HepG2 (cell line): ENCODE results near the gene ALK. TPM values are rescaled to one million over a fixed set of nuclear protein-coding genes. Genes with fewer than 3 reads are reported as not detected.

Source experiments
- ATAC-seq: fragments of 200-7000 bp; cut with Tn5 transposase; 3 replicates; pipeline ENCODE4 v1.9.1; 2020; ENCODE audit warnings: mild to moderate bottlenecking, moderate library complexity
- BruUV-seq: library from RNA; stranded (reverse); fragments of 400-500 nt; replicated peaks from 2 replicates; lab custom pipeline; 2021; lab: Mats Ljungman, UMichigan
- CTCF ChIA-PET: fragments of 300-600 bp; formaldehyde crosslinking; extraction: SDS; loops from one replicate; lab custom pipeline; 2021; ENCODE audit warnings: low total read pairs, inconsistent platforms, low intra/inter-chr PET ratio; lab: Yijun Ruan, JAX
- POLR2A ChIA-PET: fragments of 350-600 bp; sonication (Branson Sonifier 250); formaldehyde crosslinking; loops from one replicate; lab custom pipeline; 2020; ENCODE audit warnings: antibody characterized with exemption, inconsistent platforms; lab: Yijun Ruan, JAX
- DNase-seq: peaks from one replicate; pipeline ENCODE4 v3.0.0-alpha.2; 2015; ENCODE audit warnings: low spot score
- FAIRE-seq: peaks from 3 replicates; lab custom pipeline; 2011; peaks lifted over from hg19 to GRCh38; lab: Jason Lieb, UNC
- H2AFZ ChIP-seq: one replicate; pipeline ENCODE4 v1.6.1; 2011; ENCODE audit warnings: low read length, inconsistent platforms
- H3K27ac ChIP-seq: fragments of 300-600 bp; 3 replicates; pipeline ENCODE4 v1.8.0; 2011; ENCODE audit warnings: mixed run types, mild to moderate bottlenecking, mixed read lengths, low read length, inconsistent platforms; ENCODE audit not compliant: insufficient read depth; ENCODE audit errors: extremely low read length
- H3K27me3 ChIP-seq, 2 experiments: fragments of 200-600 bp in 1 of 2; 2 replicates in 1 of 2; 3 replicates in 1 of 2; pipeline versions ENCODE4 v1.6.0 to v1.8.0; 2011; ENCODE audit warnings: low read length in 2 of 2, mild to moderate bottlenecking in 2 of 2, moderate library complexity in 2 of 2, inconsistent platforms in 1 of 2; ENCODE audit not compliant: insufficient read depth in 2 of 2, control insufficient read depth in 1 of 2
- H3K36me3 ChIP-seq, 2 experiments: fragments of 200-600 bp in 1 of 2; replicated peaks in 1 of 2; 2 replicates in 1 of 2; 3 replicates in 1 of 2; pipeline versions ENCODE4 v1.5.1 to v1.8.0; 2011; ENCODE audit warnings: low read length in 2 of 2, inconsistent platforms in 1 of 2; ENCODE audit not compliant: insufficient read depth in 2 of 2, control insufficient read depth in 1 of 2
- H3K4me1 ChIP-seq: 2 replicates; pipeline ENCODE4 v1.5.1; 2012; ENCODE audit warnings: low read length, inconsistent platforms; ENCODE audit not compliant: insufficient read depth
- H3K4me2 ChIP-seq: 2 replicates; pipeline ENCODE4 v1.6.0; 2011; ENCODE audit warnings: low read depth, low read length, inconsistent platforms
- H3K4me3 ChIP-seq, 3 experiments: fragments of 200-600 bp in 1 of 3; sonication (generic), shearing (Covaris generic) in 1 of 3; replicated peaks in 1 of 3; 2 replicates each; pipeline ENCODE4 v1.5.1; 2011 to 2016; ENCODE audit warnings: low read length in 3 of 3, inconsistent platforms in 2 of 3, low read depth in 2 of 3, mild to moderate bottlenecking in 2 of 3, control low read depth in 1 of 3, mixed read lengths in 1 of 3; ENCODE audit not compliant: insufficient read depth in 1 of 3
- H3K79me2 ChIP-seq: one replicate; pipeline ENCODE4 v1.6.1; 2011; ENCODE audit warnings: low read length, inconsistent platforms; ENCODE audit not compliant: insufficient read depth
- H3K9ac ChIP-seq: 2 replicates; pipeline ENCODE4 v1.6.0; 2011; ENCODE audit warnings: mild to moderate bottlenecking, low read depth, low read length, inconsistent platforms; ENCODE audit not compliant: insufficient read depth
- H3K9me3 ChIP-seq: 2 replicates; pipeline ENCODE4 v1.5.1; 2012; ENCODE audit warnings: mild to moderate bottlenecking, low read length
- H4K20me1 ChIP-seq: 2 replicates; pipeline ENCODE4 v1.6.0; 2011; ENCODE audit warnings: inconsistent platforms, mild to moderate bottlenecking, low read length, moderate library complexity; ENCODE audit not compliant: insufficient read depth
- EED ChIP-seq: sonication (generic); formaldehyde crosslinking; IDR thresholded peaks from 2 replicates; pipeline ENCODE4 v1.5.0; 2020; ENCODE audit warnings: mild to moderate bottlenecking, missing genetic modification reagents
- GATA4 ChIP-seq: sonication (generic); IDR thresholded peaks from 2 replicates; pipeline ENCODE4 v1.6.1; 2016; ENCODE audit warnings: antibody characterized with exemption, low read depth, borderline replicate concordance
- HNRNPH1 ChIP-seq: fragments of 200-400 bp; formaldehyde crosslinking; optimal IDR thresholded peaks from 2 replicates; pipeline ENCODE3; 2017; ENCODE audit warnings: mild to moderate bottlenecking, low read depth, low read length
- NONO ChIP-seq, 2 experiments: fragments of 450-650 bp in 1 of 2; sonication (generic) in 1 of 2; formaldehyde crosslinking in 1 of 2; IDR thresholded peaks in 1 of 2; conservative IDR thresholded peaks in 1 of 2; 2 replicates each; pipeline versions ENCODE4 v1.6.1 to v1.8.0; 2017 to 2022; ENCODE audit warnings: mild to moderate bottlenecking in 1 of 2, missing genetic modification reagents in 1 of 2, moderate library complexity in 1 of 2
- NR2F1 ChIP-seq, 2 experiments: fragments of 450-650 bp in 1 of 2; formaldehyde crosslinking in 1 of 2; IDR thresholded peaks; 2 replicates each; pipeline versions ENCODE4 v1.5.0 to v1.6.1; 2016 to 2020; ENCODE audit warnings: mild to moderate bottlenecking in 1 of 2, missing compliant biosample characterization in 1 of 2, missing genetic modification reagents in 1 of 2, moderate library complexity in 1 of 2
- PPARG ChIP-seq: conservative IDR thresholded peaks from 2 replicates; pipeline ENCODE4 v1.6.1; 2016; ENCODE audit warnings: missing biosample characterization, missing genetic modification reagents
- WIZ ChIP-seq: sonication (generic); formaldehyde crosslinking; IDR thresholded peaks from 2 replicates; pipeline ENCODE4 v1.5.1; 2020; ENCODE audit warnings: mild to moderate bottlenecking, missing genetic modification reagents
- ZBTB46 ChIP-seq: sonication (generic); formaldehyde crosslinking; IDR thresholded peaks from 2 replicates; pipeline ENCODE4 v1.4.0; 2020; ENCODE audit warnings: mild to moderate bottlenecking, missing genetic modification reagents, borderline replicate concordance
- ZKSCAN8 ChIP-seq: IDR thresholded peaks from 2 replicates; pipeline ENCODE4 v1.6.1; 2016; ENCODE audit warnings: borderline replicate concordance, missing genetic modification reagents, missing compliant biosample characterization
- ZNF138 ChIP-seq: sonication (generic); formaldehyde crosslinking; IDR thresholded peaks from 2 replicates; pipeline ENCODE4 v1.5.0; 2020; ENCODE audit warnings: mild to moderate bottlenecking, low read depth, missing genetic modification reagents
- ZNF160 ChIP-seq: sonication (generic); formaldehyde crosslinking; IDR thresholded peaks from 2 replicates; pipeline ENCODE4 v1.8.0; 2022; ENCODE audit warnings: mild to moderate bottlenecking, inconsistent platforms, missing genetic modification reagents
- ZNF44 ChIP-seq: sonication (generic); formaldehyde crosslinking; IDR thresholded peaks from 2 replicates; pipeline ENCODE4 v1.5.1; 2020; ENCODE audit warnings: mild to moderate bottlenecking, missing genetic modification reagents
- ZNF749 ChIP-seq: sonication (generic); formaldehyde crosslinking; IDR thresholded peaks from 2 replicates; pipeline ENCODE4 v1.8.0; 2022; ENCODE audit warnings: mild to moderate bottlenecking, missing genetic modification reagents, moderate library complexity, borderline replicate concordance
- ZNF800 ChIP-seq: sonication (generic); formaldehyde crosslinking; IDR thresholded peaks from 2 replicates; pipeline ENCODE4 v1.4.0; 2020; ENCODE audit warnings: missing genetic modification reagents
- WGBS: methylation state at CpG from one replicate; pipeline ENCODE4 v1.1.6; 2017; ENCODE audit warnings: low lambda C conversion rate; 5-methylcytosine and 5-hydroxymethylcytosine counted together
- in situ Hi-C: cut with HindIII; loops from 2 replicates; pipeline ENCODE4 v1.10.0; 2017; ENCODE audit warnings: low pct_unique_long_range_greater_than_20kb; ENCODE audit not compliant: extremely low pct_ligation_motif_present
- intact Hi-C: fragments of 100-400 bp; cut with micrococcal nuclease; formaldehyde crosslinking; loops from one replicate; pipeline ENCODE4 v1.10.0; 2022; ENCODE audit not compliant: unreplicated experiment
- polyA plus RNA-seq, 8 experiments: library from polyadenylated mRNA; depleted of rRNA in 3 of 8; stranded (reverse) in 7 of 8; unstranded in 1 of 8; fragments of >200 nt; fragmentation: Illumina TruSeq in 4 of 8; extraction: Trizol in 4 of 8; gene quantifications; 2 replicates each; pipeline versions ENCODE4 v1.2.1 to v1.2.3, GENCODE V29; 2011 to 2016; ENCODE audit warnings: low read depth in 4 of 8, missing spikeins in 1 of 8, mixed read lengths in 1 of 8; ENCODE audit not compliant: insufficient read depth in 1 of 8
- total RNA-seq, 5 experiments: library from RNA; depleted of rRNA; stranded (reverse); fragments of >200 nt; fragmentation: Illumina TruSeq; extraction: Trizol; gene quantifications; 2 replicates each; pipeline ENCODE4 v1.2.3, GENCODE V29; 2016; ENCODE audit warnings: low read depth in 1 of 5
- TF ChIP-seq, protein P1 (sequence below): sonication (generic); formaldehyde crosslinking; IDR thresholded peaks from 2 replicates; pipeline ENCODE4 v1.8.0; 2023; ENCODE audit warnings: mild to moderate bottlenecking, missing genetic modification reagents
- TF ChIP-seq, protein P2 (sequence below): sonication (generic); formaldehyde crosslinking; IDR thresholded peaks from 2 replicates; pipeline ENCODE4 v1.5.1; 2020; ENCODE audit warnings: missing genetic modification reagents, mild to moderate bottlenecking, borderline replicate concordance

The ALK gene
- total and polyA plus RNA-seq, 2 of the 13 experiments (the other 11 are each of a cell fraction or from before 2014, with no cell fraction given) = not detected

- Histone ChIP-seq H3K27me3 (peaks cover 0 to 12% of the 10 kb centered on the region in 2 experiments; a peak in 3 of 5 replicates), H3K79me2 (no peaks in the 10 kb centered on the region), H3K36me3 (no peaks in the 10 kb centered on the region), H3K4me2 (no peak overlapping the region), H4K20me1 (no peaks in the 10 kb centered on the region), H3K27ac (no peak overlapping the region), H3K9me3 (no peaks in the 10 kb centered on the region), H2AFZ (no peak overlapping the region), H3K9ac (no peak overlapping the region), H3K4me3 (no peak overlapping the region), H3K4me1 (no peaks in the 10 kb centered on the region)
- no peak for FAIRE-seq
- DNase-seq = no peak
- BruUV-seq = no TSS peak
- in situ Hi-C loops (loop anchor here (5.0 kb wide), 2 partner anchors 106 to 151 kb away; no protein-coding TSS in a partner anchor), intact Hi-C loops (no loop called here)
- peak; percentile 28 for ATAC-seq
- POLR2A ChIA-PET = no interaction called here
- CTCF ChIA-PET = no interaction called here
- 70% methylated on average over 62 of the region's 71 CpGs for WGBS
- TF ChIP-seq ZBTB46 (no peak), HNRNPH1 (no peak), PPARG (CRISPR knock-in tag) (no peak), EED (CRISPR knock-in tag) (no peak), ZNF160 (no peak), GATA4 (no peak), ZNF749 (CRISPR knock-in tag) (no peak), ZKSCAN8 (no peak), NONO (IDR thresholded peaks at IDR 0.05) (no peak), NONO (CRISPR knock-in tag; conservative IDR thresholded peaks at IDR 0.05) (no peak), ZNF138 (CRISPR knock-in tag) (no peak), WIZ (CRISPR knock-in tag) (no peak), NR2F1 (CRISPR knock-in tag; IDR thresholded peaks at IDR 0.05) (no peak), ZNF44 (CRISPR knock-in tag) (no peak), ZNF800 (CRISPR knock-in tag) (no peak)
- TF ChIP-seq, protein P1, sequence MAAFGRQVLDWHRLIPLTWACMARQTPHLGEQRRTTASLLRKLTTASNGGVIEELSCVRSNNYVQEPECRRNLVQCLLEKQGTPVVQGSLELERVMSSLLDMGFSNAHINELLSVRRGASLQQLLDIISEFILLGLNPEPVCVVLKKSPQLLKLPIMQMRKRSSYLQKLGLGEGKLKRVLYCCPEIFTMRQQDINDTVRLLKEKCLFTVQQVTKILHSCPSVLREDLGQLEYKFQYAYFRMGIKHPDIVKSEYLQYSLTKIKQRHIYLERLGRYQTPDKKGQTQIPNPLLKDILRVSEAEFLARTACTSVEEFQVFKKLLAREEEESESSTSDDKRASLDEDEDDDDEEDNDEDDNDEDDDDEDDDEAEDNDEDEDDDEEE (CRISPR knock-in tag) = no peak
- TF ChIP-seq, protein P2, sequence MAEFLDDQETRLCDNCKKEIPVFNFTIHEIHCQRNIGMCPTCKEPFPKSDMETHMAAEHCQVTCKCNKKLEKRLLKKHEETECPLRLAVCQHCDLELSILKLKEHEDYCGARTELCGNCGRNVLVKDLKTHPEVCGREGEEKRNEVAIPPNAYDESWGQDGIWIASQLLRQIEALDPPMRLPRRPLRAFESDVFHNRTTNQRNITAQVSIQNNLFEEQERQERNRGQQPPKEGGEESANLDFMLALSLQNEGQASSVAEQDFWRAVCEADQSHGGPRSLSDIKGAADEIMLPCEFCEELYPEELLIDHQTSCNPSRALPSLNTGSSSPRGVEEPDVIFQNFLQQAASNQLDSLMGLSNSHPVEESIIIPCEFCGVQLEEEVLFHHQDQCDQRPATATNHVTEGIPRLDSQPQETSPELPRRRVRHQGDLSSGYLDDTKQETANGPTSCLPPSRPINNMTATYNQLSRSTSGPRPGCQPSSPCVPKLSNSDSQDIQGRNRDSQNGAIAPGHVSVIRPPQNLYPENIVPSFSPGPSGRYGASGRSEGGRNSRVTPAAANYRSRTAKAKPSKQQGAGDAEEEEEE (CRISPR knock-in tag) = no peak
Measured at GRCh38 chr2:29920631-29921559, 491 bp downstream of the ALK start.
